HepG2 (cell line): Measurements from ENCODE around the gene KRT15. TPM values are rescaled to one million over a fixed set of nuclear protein-coding genes. Genes with fewer than 3 reads are reported as not detected.
A peak's percentile ranks its signal among the peaks of the same experiment; 100 is the strongest.

Experiments used
- ATAC-seq: fragments of 200-7000 bp; cut with Tn5 transposase; 3 replicates; pipeline ENCODE4 v1.9.1; 2020; ENCODE audit warnings: mild to moderate bottlenecking, moderate library complexity
- BruUV-seq: library from RNA; stranded (reverse); fragments of 400-500 nt; replicated peaks from 2 replicates; lab custom pipeline; 2021; lab: Mats Ljungman, UMichigan
- CTCF ChIA-PET: fragments of 300-600 bp; formaldehyde crosslinking; extraction: SDS; loops from one replicate; lab custom pipeline; 2021; ENCODE audit warnings: low total read pairs, inconsistent platforms, low intra/inter-chr PET ratio; lab: Yijun Ruan, JAX
- POLR2A ChIA-PET: fragments of 350-600 bp; sonication (Branson Sonifier 250); formaldehyde crosslinking; loops from one replicate; lab custom pipeline; 2020; ENCODE audit warnings: antibody characterized with exemption, inconsistent platforms; lab: Yijun Ruan, JAX
- DNase-seq: peaks from one replicate; pipeline ENCODE4 v3.0.0-alpha.2; 2015; ENCODE audit warnings: low spot score
- FAIRE-seq: peaks from 3 replicates; lab custom pipeline; 2011; peaks lifted over from hg19 to GRCh38; lab: Jason Lieb, UNC
- H2AFZ ChIP-seq: one replicate; pipeline ENCODE4 v1.6.1; 2011; ENCODE audit warnings: low read length, inconsistent platforms
- H3K27ac ChIP-seq: fragments of 300-600 bp; 3 replicates; pipeline ENCODE4 v1.8.0; 2011; ENCODE audit warnings: mixed run types, mild to moderate bottlenecking, mixed read lengths, low read length, inconsistent platforms; ENCODE audit not compliant: insufficient read depth; ENCODE audit errors: extremely low read length
- H3K27me3 ChIP-seq, 2 experiments: fragments of 200-600 bp in 1 of 2; 2 replicates in 1 of 2; 3 replicates in 1 of 2; pipeline versions ENCODE4 v1.6.0 to v1.8.0; 2011; ENCODE audit warnings: low read length in 2 of 2, mild to moderate bottlenecking in 2 of 2, moderate library complexity in 2 of 2, inconsistent platforms in 1 of 2; ENCODE audit not compliant: insufficient read depth in 2 of 2, control insufficient read depth in 1 of 2
- H3K36me3 ChIP-seq, 2 experiments: fragments of 200-600 bp in 1 of 2; replicated peaks in 1 of 2; 2 replicates in 1 of 2; 3 replicates in 1 of 2; pipeline versions ENCODE4 v1.5.1 to v1.8.0; 2011; ENCODE audit warnings: low read length in 2 of 2, inconsistent platforms in 1 of 2; ENCODE audit not compliant: insufficient read depth in 2 of 2, control insufficient read depth in 1 of 2
- H3K4me1 ChIP-seq: 2 replicates; pipeline ENCODE4 v1.5.1; 2012; ENCODE audit warnings: low read length, inconsistent platforms; ENCODE audit not compliant: insufficient read depth
- H3K4me2 ChIP-seq: 2 replicates; pipeline ENCODE4 v1.6.0; 2011; ENCODE audit warnings: low read depth, low read length, inconsistent platforms
- H3K4me3 ChIP-seq, 3 experiments: fragments of 200-600 bp in 1 of 3; sonication (generic), shearing (Covaris generic) in 1 of 3; replicated peaks in 1 of 3; 2 replicates each; pipeline ENCODE4 v1.5.1; 2011 to 2016; ENCODE audit warnings: low read length in 3 of 3, inconsistent platforms in 2 of 3, low read depth in 2 of 3, mild to moderate bottlenecking in 2 of 3, control low read depth in 1 of 3, mixed read lengths in 1 of 3; ENCODE audit not compliant: insufficient read depth in 1 of 3
- H3K79me2 ChIP-seq: one replicate; pipeline ENCODE4 v1.6.1; 2011; ENCODE audit warnings: low read length, inconsistent platforms; ENCODE audit not compliant: insufficient read depth
- H3K9ac ChIP-seq: 2 replicates; pipeline ENCODE4 v1.6.0; 2011; ENCODE audit warnings: mild to moderate bottlenecking, low read depth, low read length, inconsistent platforms; ENCODE audit not compliant: insufficient read depth
- H3K9me3 ChIP-seq: 2 replicates; pipeline ENCODE4 v1.5.1; 2012; ENCODE audit warnings: mild to moderate bottlenecking, low read length
- H4K20me1 ChIP-seq: 2 replicates; pipeline ENCODE4 v1.6.0; 2011; ENCODE audit warnings: inconsistent platforms, mild to moderate bottlenecking, low read length, moderate library complexity; ENCODE audit not compliant: insufficient read depth
- ARID2 ChIP-seq: sonication (generic); formaldehyde crosslinking; IDR thresholded peaks from 2 replicates; pipeline ENCODE4 v1.8.1; 2022; ENCODE audit warnings: mild to moderate bottlenecking, missing genetic modification reagents, borderline replicate concordance
- ARNTL ChIP-seq: sonication (generic); formaldehyde crosslinking; IDR thresholded peaks from 2 replicates; pipeline ENCODE4 v1.4.0; 2020; ENCODE audit warnings: mild to moderate bottlenecking, missing genetic modification reagents
- BRCA1 ChIP-seq: sonication (generic); formaldehyde crosslinking; IDR thresholded peaks from 2 replicates; pipeline ENCODE4 v1.4.0; 2020; ENCODE audit warnings: missing genetic modification reagents
- DPF2 ChIP-seq: sonication (generic); formaldehyde crosslinking; IDR thresholded peaks from 2 replicates; pipeline ENCODE4 v1.4.0; 2020; ENCODE audit warnings: mild to moderate bottlenecking, low read depth, missing genetic modification reagents, borderline replicate concordance
- FOXA1 ChIP-seq, 2 experiments: fragments of 450-650 bp in 1 of 2; sonication (generic) in 1 of 2; formaldehyde crosslinking in 1 of 2; IDR thresholded peaks; 2 replicates each; pipeline versions ENCODE4 v1.4.0 to v1.6.1; 2016 to 2020; ENCODE audit warnings: missing genetic modification reagents in 1 of 2
- HOXA3 ChIP-seq: sonication (generic); formaldehyde crosslinking; IDR thresholded peaks from 2 replicates; pipeline ENCODE4 v1.5.0; 2020; ENCODE audit warnings: missing genetic modification reagents
- MAFK ChIP-seq, 2 experiments: IDR thresholded peaks in 1 of 2; conservative IDR thresholded peaks in 1 of 2; 2 replicates each; pipeline ENCODE4 v1.6.1; 2011; ENCODE audit warnings: improper control_type of control experiment in 2 of 2, low read length in 2 of 2
- MLX ChIP-seq: IDR thresholded peaks from 2 replicates; pipeline ENCODE4 v1.6.1; 2016
- PPARG ChIP-seq: conservative IDR thresholded peaks from 2 replicates; pipeline ENCODE4 v1.6.1; 2016; ENCODE audit warnings: missing biosample characterization, missing genetic modification reagents
- SNAPC5 ChIP-seq: sonication (generic); formaldehyde crosslinking; IDR thresholded peaks from 2 replicates; pipeline ENCODE4 v1.8.1; 2023; ENCODE audit warnings: mild to moderate bottlenecking, missing genetic modification reagents, borderline replicate concordance
- ZFY ChIP-seq: sonication (generic); formaldehyde crosslinking; IDR thresholded peaks from 2 replicates; pipeline ENCODE4 v1.4.0; 2020; ENCODE audit warnings: missing genetic modification reagents
- ZNF253 ChIP-seq: sonication (generic); formaldehyde crosslinking; IDR thresholded peaks from 2 replicates; pipeline ENCODE4 v1.8.0; 2022; ENCODE audit warnings: mild to moderate bottlenecking, missing genetic modification reagents, borderline replicate concordance
- ZNF343 ChIP-seq: sonication (generic); formaldehyde crosslinking; IDR thresholded peaks from 2 replicates; pipeline ENCODE4 v1.4.0; 2020; ENCODE audit warnings: mild to moderate bottlenecking, missing genetic modification reagents
- ZNF878 ChIP-seq: sonication (generic); formaldehyde crosslinking; IDR thresholded peaks from 2 replicates; pipeline ENCODE4 v1.8.1; 2023; ENCODE audit warnings: mild to moderate bottlenecking, missing genetic modification reagents, moderate library complexity
- WGBS: methylation state at CpG from one replicate; pipeline ENCODE4 v1.1.6; 2017; ENCODE audit warnings: low lambda C conversion rate; 5-methylcytosine and 5-hydroxymethylcytosine counted together
- in situ Hi-C: cut with HindIII; loops from 2 replicates; pipeline ENCODE4 v1.10.0; 2017; ENCODE audit warnings: low pct_unique_long_range_greater_than_20kb; ENCODE audit not compliant: extremely low pct_ligation_motif_present
- intact Hi-C: fragments of 100-400 bp; cut with micrococcal nuclease; formaldehyde crosslinking; loops from one replicate; pipeline ENCODE4 v1.10.0; 2022; ENCODE audit not compliant: unreplicated experiment
- polyA plus RNA-seq, 8 experiments: library from polyadenylated mRNA; depleted of rRNA in 3 of 8; stranded (reverse) in 7 of 8; unstranded in 1 of 8; fragments of >200 nt; fragmentation: Illumina TruSeq in 4 of 8; extraction: Trizol in 4 of 8; gene quantifications; 2 replicates each; pipeline versions ENCODE4 v1.2.1 to v1.2.3, GENCODE V29; 2011 to 2016; ENCODE audit warnings: low read depth in 4 of 8, missing spikeins in 1 of 8, mixed read lengths in 1 of 8; ENCODE audit not compliant: insufficient read depth in 1 of 8
- total RNA-seq, 5 experiments: library from RNA; depleted of rRNA; stranded (reverse); fragments of >200 nt; fragmentation: Illumina TruSeq; extraction: Trizol; gene quantifications; 2 replicates each; pipeline ENCODE4 v1.2.3, GENCODE V29; 2016; ENCODE audit warnings: low read depth in 1 of 5
- TF ChIP-seq, protein P1 (sequence below): sonication (generic); formaldehyde crosslinking; conservative IDR thresholded peaks from 2 replicates; pipeline ENCODE4 v1.4.0; 2020; ENCODE audit warnings: missing genetic modification reagents
- TF ChIP-seq, protein P2 (sequence below): sonication (generic); formaldehyde crosslinking; IDR thresholded peaks from 2 replicates; pipeline ENCODE4 v1.8.1; 2023; ENCODE audit warnings: mild to moderate bottlenecking, missing genetic modification reagents
- TF ChIP-seq, protein P3 (sequence below), 2 experiments: sonication (generic) in 1 of 2; formaldehyde crosslinking in 1 of 2; IDR thresholded peaks; 2 replicates each; pipeline versions ENCODE4 v1.5.1 to v1.6.1; 2011 to 2020; ENCODE audit warnings: borderline replicate concordance in 1 of 2, low read depth in 1 of 2, low read length in 1 of 2, mild to moderate bottlenecking in 1 of 2, missing genetic modification reagents in 1 of 2, moderate library complexity in 1 of 2

Gene KRT15
- total and polyA plus RNA-seq, 2 of the 13 experiments (the other 11 are each of a cell fraction or from before 2014, with no cell fraction given): 0.46 to 0.63 TPM

DNA sequence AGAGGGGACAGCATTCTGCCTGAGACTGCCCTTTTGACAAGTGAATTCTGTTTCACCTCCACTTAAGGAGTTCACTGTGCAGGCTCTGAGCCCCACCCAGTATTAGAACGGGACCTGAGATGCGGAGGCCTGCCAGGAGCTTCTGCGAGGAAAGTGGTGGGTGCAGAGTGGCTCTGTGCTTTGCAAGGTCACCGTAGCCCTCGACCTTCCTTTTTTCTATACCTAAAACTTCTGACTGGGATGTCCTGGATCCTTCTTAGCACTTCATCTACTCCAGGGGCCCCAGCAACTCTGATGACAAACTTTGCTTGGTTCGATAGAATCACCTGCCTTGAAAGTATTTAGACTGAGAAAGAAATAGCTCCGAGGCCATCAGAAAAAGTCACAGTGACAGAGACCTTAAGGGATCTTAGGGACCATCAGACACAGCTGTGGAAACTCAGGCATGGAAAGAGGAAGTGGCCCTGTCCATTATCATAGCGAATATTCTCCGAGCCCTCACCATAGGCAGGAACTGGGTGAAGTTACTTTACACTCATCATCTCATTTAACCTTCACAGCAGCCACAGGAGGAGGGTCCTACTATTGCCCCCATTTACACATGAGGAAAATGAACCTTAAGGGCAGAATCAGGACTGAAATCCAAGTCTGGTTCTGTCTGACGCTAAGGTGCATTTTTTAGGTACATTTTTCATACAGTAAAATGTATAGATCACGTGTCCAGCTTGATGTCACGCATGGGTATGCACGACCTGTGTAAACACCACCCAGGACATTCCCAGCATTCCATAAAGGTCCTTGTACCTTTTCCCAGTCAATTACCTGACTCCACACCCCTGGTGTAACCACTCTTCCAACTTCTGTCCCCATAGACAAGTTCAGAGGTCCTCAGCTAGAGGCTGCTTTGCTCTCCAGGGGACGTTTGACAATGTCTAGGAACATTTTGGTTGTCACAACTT, 12.6 kb downstream of the KRT15 start:
- ChIA-PET CTCF (no interaction called here), POLR2A (interaction anchor here (1.2 kb wide), 1 partner anchor 183 kb away, joined by 3 read pairs; the partner anchor contains the start of gene EIF1)
- no peak overlapping the region for H3K27ac ChIP-seq
- in situ Hi-C loops (no loop called here), intact Hi-C loops (no loop called here)
- DNase-seq (no peak), ATAC-seq (no peak), FAIRE-seq (no peak)
- H4K20me1 ChIP-seq: no peaks in the 10 kb centered on the region
- H3K27me3 ChIP-seq: peaks cover 11 to 72% of the 10 kb centered on the region in 2 experiments
- peaks cover 10% of the 10 kb centered on the region for H3K4me1 ChIP-seq
- no peak overlapping the region for H3K9ac ChIP-seq
- no peak overlapping the region for H3K4me2 ChIP-seq
- H3K4me3 ChIP-seq: no peak overlapping the region
- no peaks in the 10 kb centered on the region for H3K79me2 ChIP-seq
- BruUV-seq: no TSS peak
- 38% methylated on average over 14 of the region's 14 CpGs for WGBS
- no peaks in the 10 kb centered on the region for H3K9me3 ChIP-seq
- H2AFZ ChIP-seq: no peak overlapping the region
- no peaks in the 10 kb centered on the region for H3K36me3 ChIP-seq
- no peak for TF ChIP-seq ZFY
- TF ChIP-seq FOXA1 (IDR thresholded peaks at IDR 0.05): no peak
- peak; percentile 38; the same call in 1 of the 2 replicates for TF ChIP-seq FOXA1 (CRISPR knock-in tag; IDR thresholded peaks at IDR 0.05)
- TF ChIP-seq, protein P1, sequence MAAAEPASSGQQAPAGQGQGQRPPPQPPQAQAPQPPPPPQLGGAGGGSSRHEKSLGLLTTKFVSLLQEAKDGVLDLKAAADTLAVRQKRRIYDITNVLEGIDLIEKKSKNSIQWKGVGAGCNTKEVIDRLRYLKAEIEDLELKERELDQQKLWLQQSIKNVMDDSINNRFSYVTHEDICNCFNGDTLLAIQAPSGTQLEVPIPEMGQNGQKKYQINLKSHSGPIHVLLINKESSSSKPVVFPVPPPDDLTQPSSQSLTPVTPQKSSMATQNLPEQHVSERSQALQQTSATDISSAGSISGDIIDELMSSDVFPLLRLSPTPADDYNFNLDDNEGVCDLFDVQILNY (CRISPR knock-in tag): no peak
- TF ChIP-seq, protein P2, sequence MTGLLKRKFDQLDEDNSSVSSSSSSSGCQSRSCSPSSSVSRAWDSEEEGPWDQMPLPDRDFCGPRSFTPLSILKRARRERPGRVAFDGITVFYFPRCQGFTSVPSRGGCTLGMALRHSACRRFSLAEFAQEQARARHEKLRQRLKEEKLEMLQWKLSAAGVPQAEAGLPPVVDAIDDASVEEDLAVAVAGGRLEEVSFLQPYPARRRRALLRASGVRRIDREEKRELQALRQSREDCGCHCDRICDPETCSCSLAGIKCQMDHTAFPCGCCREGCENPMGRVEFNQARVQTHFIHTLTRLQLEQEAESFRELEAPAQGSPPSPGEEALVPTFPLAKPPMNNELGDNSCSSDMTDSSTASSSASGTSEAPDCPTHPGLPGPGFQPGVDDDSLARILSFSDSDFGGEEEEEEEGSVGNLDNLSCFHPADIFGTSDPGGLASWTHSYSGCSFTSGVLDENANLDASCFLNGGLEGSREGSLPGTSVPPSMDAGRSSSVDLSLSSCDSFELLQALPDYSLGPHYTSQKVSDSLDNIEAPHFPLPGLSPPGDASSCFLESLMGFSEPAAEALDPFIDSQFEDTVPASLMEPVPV (CRISPR knock-in tag): no peak
- no peak for TF ChIP-seq ZNF343
- TF ChIP-seq MLX (CRISPR knock-in tag): no peak
- TF ChIP-seq DPF2 (CRISPR knock-in tag): no peak
- no peak for TF ChIP-seq PPARG
- no peak for TF ChIP-seq ARNTL
- TF ChIP-seq MAFK (conservative IDR thresholded peaks at IDR 0.05 in 1 of 2, IDR thresholded peaks at IDR 0.05 in 1 of 2; ENCODE audit: low read length in 2 of 2): no peak
- TF ChIP-seq BRCA1 (CRISPR knock-in tag): no peak
- TF ChIP-seq, protein P3, sequence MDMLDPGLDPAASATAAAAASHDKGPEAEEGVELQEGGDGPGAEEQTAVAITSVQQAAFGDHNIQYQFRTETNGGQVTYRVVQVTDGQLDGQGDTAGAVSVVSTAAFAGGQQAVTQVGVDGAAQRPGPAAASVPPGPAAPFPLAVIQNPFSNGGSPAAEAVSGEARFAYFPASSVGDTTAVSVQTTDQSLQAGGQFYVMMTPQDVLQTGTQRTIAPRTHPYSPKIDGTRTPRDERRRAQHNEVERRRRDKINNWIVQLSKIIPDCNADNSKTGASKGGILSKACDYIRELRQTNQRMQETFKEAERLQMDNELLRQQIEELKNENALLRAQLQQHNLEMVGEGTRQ (IDR thresholded peaks at IDR 0.05; ENCODE audit: low read depth, low read length): peak; percentile 31; the same call in 1 of the 2 replicates
- TF ChIP-seq, protein P3 (CRISPR knock-in tag; IDR thresholded peaks at IDR 0.05; ENCODE audit: borderline replicate concordance): no peak
- TF ChIP-seq ZNF878 (CRISPR knock-in tag): no peak
- TF ChIP-seq ZNF253 (CRISPR knock-in tag): no peak
- no peak for TF ChIP-seq ARID2 (CRISPR knock-in tag)
- TF ChIP-seq SNAPC5 (CRISPR knock-in tag): no peak
- no peak for TF ChIP-seq HOXA3 (CRISPR knock-in tag)
